ENCODE results near the gene LAMB3.
A peak's percentile ranks its signal among the peaks of the same experiment; 100 is the strongest.

LAMB3 gene

GRCh38 chr1:209633335-209633997, 18.8 kb downstream of the LAMB3 start:
- ATAC-seq (ENCODE audit: low read depth) (peak; percentile 95), DNase-seq (ENCODE audit: low spot score in 2 of 2) (no peak)
- H3K4me3 Mint-ChIP-seq, result no peak overlapping the region

GRCh38 chr1:209630383-209631225, 21.6 kb downstream of the LAMB3 start:
- no peaks in the 10 kb centered on the region for H3K36me3 Mint-ChIP-seq
- DNase-seq (ENCODE audit: low spot score in 2 of 2), result no peak
- H3K9me3 Mint-ChIP-seq, result no peaks in the 10 kb centered on the region
- H3K4me1 Mint-ChIP-seq, result peaks cover 9% of the 10 kb centered on the region
- no peak overlapping the region for H3K4me3 Mint-ChIP-seq
- no peak overlapping the region for H3K27ac Mint-ChIP-seq
- H3K27me3 Mint-ChIP-seq, result peaks cover 5% of the 10 kb centered on the region
- ATAC-seq (ENCODE audit: low read depth), result no peak

More at GRCh38 chr1:209633335-209633997, 18.8 kb downstream of the LAMB3 start:
- H3K36me3 Mint-ChIP-seq, result no peaks in the 10 kb centered on the region
- no peaks in the 10 kb centered on the region for H3K9me3 Mint-ChIP-seq
- H3K4me1 Mint-ChIP-seq, result peaks cover 6% of the 10 kb centered on the region
- H3K27me3 Mint-ChIP-seq, result peaks cover 4% of the 10 kb centered on the region
- no peak overlapping the region for H3K27ac Mint-ChIP-seq

- no peaks in the 10 kb centered on the region for H3K9me3 Mint-ChIP-seq
- ATAC-seq (ENCODE audit: low read depth), result no peak
- no peak overlapping the region for H3K4me3 Mint-ChIP-seq
- peaks cover 9% of the 10 kb centered on the region for H3K4me1 Mint-ChIP-seq
- H3K36me3 Mint-ChIP-seq, result no peaks in the 10 kb centered on the region
- no peak overlapping the region for H3K27ac Mint-ChIP-seq
- peaks cover 5% of the 10 kb centered on the region for H3K27me3 Mint-ChIP-seq
- no peak for DNase-seq (ENCODE audit: low spot score in 2 of 2)
These were observed 22.4 kb downstream of the LAMB3 start for GRCh38 chr1:209629621-209630382.

GRCh38 chr1:209628618-209629299, 23.5 kb downstream of the LAMB3 start:
- Mint-ChIP-seq H3K27ac (no peak overlapping the region), H3K4me3 (no peak overlapping the region), H3K27me3 (peaks cover 5% of the 10 kb centered on the region), H3K9me3 (no peaks in the 10 kb centered on the region), H3K36me3 (no peaks in the 10 kb centered on the region), H3K4me1 (peaks cover 12% of the 10 kb centered on the region)
- no peak for DNase-seq (ENCODE audit: low spot score in 2 of 2)
- ATAC-seq (ENCODE audit: low read depth), result no peak

GRCh38 chr1:209627732-209628196, 24.5 kb downstream of the LAMB3 start:
- no peaks in the 10 kb centered on the region for H3K36me3 Mint-ChIP-seq
- peak; percentile 65 to 77 for DNase-seq (ENCODE audit: low spot score in 2 of 2)

GRCh38 chr1:209627027-209627731, 25.0 kb downstream of the LAMB3 start:
- Mint-ChIP-seq H3K27me3 (peaks cover 5% of the 10 kb centered on the region), H3K27ac (no peak overlapping the region), H3K9me3 (no peaks in the 10 kb centered on the region), H3K4me1 (peaks cover 9% of the 10 kb centered on the region), H3K4me3 (no peak overlapping the region), H3K36me3 (no peaks in the 10 kb centered on the region)
- DNase-seq (ENCODE audit: low spot score in 2 of 2), result no peak
- no peak for ATAC-seq (ENCODE audit: low read depth)

More at GRCh38 chr1:209627732-209628196, 24.5 kb downstream of the LAMB3 start:
- Mint-ChIP-seq H3K4me1 (peaks cover 9% of the 10 kb centered on the region), H3K27ac (no peak overlapping the region), H3K9me3 (no peaks in the 10 kb centered on the region), H3K4me3 (no peak overlapping the region), H3K27me3 (peaks cover 5% of the 10 kb centered on the region)
- peak; percentile 69 for ATAC-seq (ENCODE audit: low read depth)

GRCh38 chr1:209626346-209627026, 25.7 kb downstream of the LAMB3 start:
- H3K9me3 Mint-ChIP-seq, result no peaks in the 10 kb centered on the region
- no peak overlapping the region for H3K4me3 Mint-ChIP-seq
- ATAC-seq (ENCODE audit: low read depth) (no peak), DNase-seq (ENCODE audit: low spot score in 2 of 2) (no peak)
- H3K27me3 Mint-ChIP-seq, result peaks cover 12% of the 10 kb centered on the region
- peaks cover 5% of the 10 kb centered on the region for H3K4me1 Mint-ChIP-seq
- no peak overlapping the region for H3K27ac Mint-ChIP-seq
- H3K36me3 Mint-ChIP-seq, result no peaks in the 10 kb centered on the region

- H3K27me3 Mint-ChIP-seq, result peaks cover 12% of the 10 kb centered on the region
- ATAC-seq (ENCODE audit: low read depth) (no peak), DNase-seq (ENCODE audit: low spot score in 2 of 2) (no peak)
- H3K4me1 Mint-ChIP-seq, result peaks cover 5% of the 10 kb centered on the region
- H3K4me3 Mint-ChIP-seq, result no peak overlapping the region
- no peak overlapping the region for H3K27ac Mint-ChIP-seq
- no peaks in the 10 kb centered on the region for H3K9me3 Mint-ChIP-seq
- H3K36me3 Mint-ChIP-seq, result no peaks in the 10 kb centered on the region
These were observed 26.4 kb downstream of the LAMB3 start for GRCh38 chr1:209625791-209626285.

GRCh38 chr1:209624558-209625549, 27.4 kb downstream of the LAMB3 start:
- Mint-ChIP-seq H3K36me3 (no peaks in the 10 kb centered on the region), H3K9me3 (no peaks in the 10 kb centered on the region), H3K27me3 (peaks cover 17% of the 10 kb centered on the region), H3K27ac (no peak overlapping the region), H3K4me1 (peaks cover 5% of the 10 kb centered on the region), H3K4me3 (no peak overlapping the region)
- DNase-seq (ENCODE audit: low spot score in 2 of 2) (no peak), ATAC-seq (ENCODE audit: low read depth) (peak; percentile 43)

- H3K36me3 Mint-ChIP-seq, result no peaks in the 10 kb centered on the region
- H3K27ac Mint-ChIP-seq, result no peak overlapping the region
- H3K27me3 Mint-ChIP-seq, result peaks cover 15% of the 10 kb centered on the region
- peaks cover 5% of the 10 kb centered on the region for H3K4me1 Mint-ChIP-seq
- ATAC-seq (ENCODE audit: low read depth) (no peak), DNase-seq (ENCODE audit: low spot score in 2 of 2) (no peak)
- no peak overlapping the region for H3K4me3 Mint-ChIP-seq
- H3K9me3 Mint-ChIP-seq, result no peaks in the 10 kb centered on the region
These were observed 29.1 kb downstream of the LAMB3 start for GRCh38 chr1:209622841-209623829.

Measured in memory B cell (primary cell).